ENCODE data around the gene SOX18.

DNA sequence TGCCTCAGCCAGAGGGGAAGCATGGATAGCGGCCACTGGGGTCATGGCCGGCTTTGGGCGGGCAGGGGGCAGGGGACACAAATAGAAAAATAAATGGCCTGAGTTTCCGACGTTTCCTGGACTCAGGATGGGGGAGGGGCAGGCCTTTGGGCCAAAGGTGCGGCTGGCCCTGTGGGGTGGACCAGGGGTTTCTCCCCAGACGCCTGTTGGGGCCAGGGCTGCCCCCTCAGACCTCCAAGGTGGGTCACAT, 7.1 kb upstream of the SOX18 start:
- TF ChIP-seq EZH2 (IDR thresholded peaks at IDR 0.05) = no peak
- no peak for TF ChIP-seq CTCF (IDR thresholded peaks at IDR 0.05)
- TF ChIP-seq EZH2phosphoT487 (IDR thresholded peaks at IDR 0.05) = no peak
